AG08395 (cell line): ENCODE data around the gene DGLUCY.
"Not testable (repeated sequence)": the region's sequence is repeated elsewhere in the genome, so short reads cannot be mapped to it uniquely, and the experiment has no call there.

Experiments
- DNase-seq: peaks from one replicate; pipeline ENCODE4 v3.0.0; 2012; ENCODE audit warnings: mixed read lengths, low spot score

DGLUCY gene

GRCh38 chr14:91207008-91207407 lies 93.1 kb downstream of the DGLUCY start:
- DNase-seq, result no peak

GRCh38 chr14:91211017-91211416 lies 97.1 kb downstream of the DGLUCY start:
- DNase-seq, result no peak

GRCh38 chr14:91214306-91214705 lies 100.4 kb downstream of the DGLUCY start:
- DNase-seq, result no peak

- no peak for DNase-seq
These were observed 101.5 kb downstream of the DGLUCY start for GRCh38 chr14:91215381-91215780.

GRCh38 chr14:91216731-91217226 lies 102.9 kb downstream of the DGLUCY start:
- DNase-seq, result no peak

GRCh38 chr14:91218014-91218413 lies 104.1 kb downstream of the DGLUCY start:
- no peak for DNase-seq

GRCh38 chr14:91219517-91220389 lies 105.9 kb downstream of the DGLUCY start:
- no peak for DNase-seq

GRCh38 chr14:91220581-91221000 lies 106.7 kb downstream of the DGLUCY start:
- DNase-seq, result no peak

- DNase-seq, result no peak
These were observed 107.4 kb downstream of the DGLUCY start for GRCh38 chr14:91221270-91221669.

GRCh38 chr14:91223028-91223783 lies 109.3 kb downstream of the DGLUCY start:
- DNase-seq, result no peak

- no peak for DNase-seq
These were observed 111.2 kb downstream of the DGLUCY start for GRCh38 chr14:91225025-91225424.

- DNase-seq, result not testable (repeated sequence)
These were observed 112.5 kb downstream of the DGLUCY start for GRCh38 chr14:91226360-91226759.

- DNase-seq, result no peak
These were observed 113.3 kb downstream of the DGLUCY start for GRCh38 chr14:91227183-91227628.

- DNase-seq, result no peak
These were observed 114.5 kb downstream of the DGLUCY start for GRCh38 chr14:91228112-91229004.

- no peak for DNase-seq
These were observed 115.1 kb downstream of the DGLUCY start for GRCh38 chr14:91229005-91229382.

- peak; percentile 62 for DNase-seq
These were observed 115.9 kb downstream of the DGLUCY start for GRCh38 chr14:91229743-91230200.

GRCh38 chr14:91230397-91231035 lies 116.6 kb downstream of the DGLUCY start:
- peak; percentile 57 for DNase-seq

GRCh38 chr14:91231446-91231845 lies 117.6 kb downstream of the DGLUCY start:
- DNase-seq, result peak; percentile 34

- DNase-seq, result no peak
These were observed 118.2 kb downstream of the DGLUCY start for GRCh38 chr14:91232052-91232451.

- DNase-seq, result no peak
These were observed 118.7 kb downstream of the DGLUCY start for GRCh38 chr14:91232603-91233002.
